Keratinocyte (primary cell): ENCODE results near the gene MED16. TPM values are rescaled to one million over a fixed set of nuclear protein-coding genes. Genes with fewer than 3 reads are reported as not detected.

Experiments
- DNase-seq: peaks from one replicate; pipeline ENCODE4 v3.0.0-alpha.2; 2011; ENCODE audit warnings: low read depth, missing footprints, low spot score
- FAIRE-seq: peaks from 2 replicates; lab custom pipeline; 2011; peaks lifted over from hg19 to GRCh38; lab: Jason Lieb, UNC
- H2AFZ ChIP-seq: 2 replicates; pipeline ENCODE4 v1.6.0; 2012; ENCODE audit warnings: low read length, control low read depth, inconsistent platforms; ENCODE audit not compliant: control insufficient read depth
- H3K27ac ChIP-seq: 2 replicates; pipeline ENCODE4 v1.5.1; 2011; ENCODE audit warnings: low read length; ENCODE audit not compliant: control insufficient read depth, insufficient read depth
- H3K27me3 ChIP-seq: 3 replicates; pipeline ENCODE4 v1.6.0; 2011; ENCODE audit warnings: low read length; ENCODE audit not compliant: control insufficient read depth, insufficient read depth; ENCODE audit errors: extremely low read depth
- H3K36me3 ChIP-seq, 2 experiments: 2 replicates in 1 of 2; 3 replicates in 1 of 2; pipeline ENCODE4 v1.5.1; 2011; ENCODE audit warnings: low read length in 2 of 2, mild to moderate bottlenecking in 1 of 2; ENCODE audit not compliant: control insufficient read depth in 2 of 2, insufficient read depth in 2 of 2; ENCODE audit errors: extremely low read depth in 1 of 2
- H3K4me1 ChIP-seq: 3 replicates; pipeline ENCODE4 v1.5.1; 2011; ENCODE audit warnings: low read length; ENCODE audit not compliant: control insufficient read depth, insufficient read depth; ENCODE audit errors: extremely low read depth
- H3K4me2 ChIP-seq: 3 replicates; pipeline ENCODE4 v1.6.0; 2011; ENCODE audit warnings: low read depth, low read length; ENCODE audit not compliant: control insufficient read depth, insufficient read depth; ENCODE audit errors: extremely low read depth
- H3K4me3 ChIP-seq, 3 experiments: fragments of 200-600 bp in 1 of 3; sonication (generic) in 1 of 3; 2 replicates in 2 of 3; 3 replicates in 1 of 3; pipeline ENCODE4 v1.5.1; 2011 to 2016; ENCODE audit warnings: low read length in 3 of 3, mild to moderate bottlenecking in 3 of 3, control low read depth in 2 of 3, inconsistent platforms in 1 of 3, low read depth in 1 of 3, mixed read lengths in 1 of 3, mixed run types in 1 of 3, moderate library complexity in 1 of 3; ENCODE audit not compliant: control insufficient read depth in 2 of 3, insufficient read depth in 2 of 3; ENCODE audit errors: extremely low read depth in 1 of 3
- H3K79me2 ChIP-seq: 2 replicates; pipeline ENCODE4 v1.6.0; 2012; ENCODE audit warnings: low read length; ENCODE audit not compliant: control insufficient read depth, insufficient read depth
- H3K9ac ChIP-seq: 3 replicates; pipeline ENCODE4 v1.6.0; 2011; ENCODE audit warnings: low read length; ENCODE audit not compliant: control insufficient read depth, insufficient read depth; ENCODE audit errors: extremely low read depth
- H3K9me1 ChIP-seq: 3 replicates; pipeline ENCODE4 v1.6.0; 2011; ENCODE audit warnings: low read length; ENCODE audit not compliant: control insufficient read depth, insufficient read depth; ENCODE audit errors: extremely low read depth
- H3K9me3 ChIP-seq: 2 replicates; pipeline ENCODE4 v1.5.1; 2012; ENCODE audit warnings: low read depth, low read length; ENCODE audit not compliant: control insufficient read depth
- H4K20me1 ChIP-seq: 3 replicates; pipeline ENCODE4 v1.6.0; 2011; ENCODE audit warnings: low read length; ENCODE audit not compliant: control insufficient read depth, insufficient read depth; ENCODE audit errors: extremely low read depth
- CTCF ChIP-seq, 3 experiments: IDR thresholded peaks in 1 of 3; conservative IDR thresholded peaks in 1 of 3; optimal IDR thresholded peaks in 1 of 3; 2 replicates in 2 of 3; 3 replicates in 1 of 3; pipeline versions ENCODE3 to v1.5.1; 2011; ENCODE audit warnings: low read length in 3 of 3, mild to moderate bottlenecking in 3 of 3, moderate library complexity in 2 of 3, control low read depth in 1 of 3, inconsistent platforms in 1 of 3; ENCODE audit not compliant: insufficient read depth in 2 of 3; ENCODE audit errors: extremely low read depth in 1 of 3
- EZH2 ChIP-seq: IDR thresholded peaks from one replicate; pipeline ENCODE4 v1.6.1; 2012; ENCODE audit warnings: inconsistent platforms, mild to moderate bottlenecking, low read length, moderate library complexity
- dilution Hi-C: fragments of 300-500 bp; cut with MboI; formaldehyde crosslinking; loops from one replicate; pipeline ENCODE4 v1.7.0; 2020; ENCODE audit warnings: low sequenced_read_pairs; ENCODE audit not compliant: extremely low pct_ligation_motif_present
- polyA plus RNA-seq, 5 experiments: library from polyadenylated mRNA; depleted of rRNA in 3 of 5; stranded (reverse) in 3 of 5; stranded (forward) in 1 of 5; unstranded in 1 of 5; fragments of >200 nt; gene quantifications; 1 replicate in 1 of 5; 2 replicates in 3 of 5; 3 replicates in 1 of 5; pipeline versions ENCODE4 v1.2.1 to v1.2.3, GENCODE V29; 2011 to 2012; ENCODE audit warnings: missing spikeins in 2 of 5, low read depth in 1 of 5, low replicate concordance in 1 of 5

The MED16 gene
- polyA plus RNA-seq, 1 donor (not counting 4 experiments of a cell fraction or from before 2014, with no cell fraction given), result 9.7 TPM

GRCh38 chr19:926323-926588, 33.3 kb upstream of the MED16 start:
- H2AFZ ChIP-seq, result no peak overlapping the region
- no peaks in the 10 kb centered on the region for H4K20me1 ChIP-seq
- dilution Hi-C loops, result no loop called here
- no peak for DNase-seq
- H3K4me3 ChIP-seq, result peak overlapping the region; percentile 68 to 90 (median 84)
- H3K9ac ChIP-seq, result peak overlapping the region; percentile 72
- no peak for TF ChIP-seq EZH2
- no peak for TF ChIP-seq CTCF (optimal IDR thresholded peaks at IDR 0.05 in 1 of 3, IDR thresholded peaks at IDR 0.05 in 1 of 3, conservative IDR thresholded peaks at IDR 0.05 in 1 of 3; ENCODE audit: extremely low read depth in 1 of 3, insufficient read depth in 2 of 3, low read length in 3 of 3)
- H3K4me1 ChIP-seq, result peaks cover 5% of the 10 kb centered on the region
- no peak for FAIRE-seq
- H3K4me2 ChIP-seq, result peak overlapping the region; percentile 71
- no peaks in the 10 kb centered on the region for H3K9me1 ChIP-seq
- H3K79me2 ChIP-seq, result no peaks in the 10 kb centered on the region
- peaks cover 1% of the 10 kb centered on the region for H3K27me3 ChIP-seq
- H3K27ac ChIP-seq, result peak overlapping the region; percentile 6
- H3K9me3 ChIP-seq, result no peaks in the 10 kb centered on the region
- peaks cover 0 to 4% of the 10 kb centered on the region in 2 experiments for H3K36me3 ChIP-seq

GRCh38 chr19:925526-926322, 32.7 kb upstream of the MED16 start, which contains the start of gene ARID3A:
Gene ARID3A, plus strand, starts transcription at chr19:926035. Its CDS starts 3,494 bp downstream, at chr19:929529.
- Histone ChIP-seq H3K4me3 (peak within 1 kb of the TSS; percentile 72 to 90 (median 84)), H3K9me3 (no peaks in the 10 kb centered on the region), H3K4me1 (peaks cover 5% of the 10 kb centered on the region), H3K9me1 (no peaks in the 10 kb centered on the region), H3K4me2 (peak within 1 kb of the TSS; percentile 71), H3K9ac (peak within 1 kb of the TSS; percentile 82), H3K79me2 (no peaks in the 10 kb centered on the region), H3K36me3 (peaks cover 0 to under 1% of the 10 kb centered on the region in 2 experiments), H4K20me1 (no peaks in the 10 kb centered on the region), H3K27ac (peak within 1 kb of the TSS; percentile 83), H2AFZ (peak within 1 kb of the TSS; percentile 41), H3K27me3 (peaks cover 6% of the 10 kb centered on the region)
- no peak for TF ChIP-seq CTCF (optimal IDR thresholded peaks at IDR 0.05 in 1 of 3, IDR thresholded peaks at IDR 0.05 in 1 of 3, conservative IDR thresholded peaks at IDR 0.05 in 1 of 3; ENCODE audit: extremely low read depth in 1 of 3, insufficient read depth in 2 of 3, low read length in 3 of 3)
- no peak for TF ChIP-seq EZH2
- no peak for DNase-seq
- FAIRE-seq, result no peak
- dilution Hi-C loops, result no loop called here
